ENCODE measurements around the gene KCNK10. TPM values are rescaled to one million over a fixed set of nuclear protein-coding genes. Genes with fewer than 3 reads are reported as not detected.

The KCNK10 gene
- total RNA-seq, 1 donor from 2014 or later, result not detected

Other genes with a start within 250 kb of the KCNK10 start
- gene SPATA7, start 62.4 kb upstream of the KCNK10 start, total RNA-seq, result 2.4 and 2.5 TPM in 2 replicates
- gene PTPN21, start 231.7 kb upstream of the KCNK10 start, total RNA-seq, result 0.07 and 0.31 TPM in 2 replicates
- gene ZC3H14, start 239.8 kb upstream of the KCNK10 start, total RNA-seq, result 61.0 and 65.5 TPM in 2 replicates

Data from activated T-helper 1 cell treated with anti-CD3 and anti-CD28 coated beads, Interleukin-12 subunit alpha, Interleukin-12 subunit beta, Interleukin-2, Interleukin-4 antibody, amounts not matched to agents 30 ng/mL and 10 ng/mL and 1 ng/mL, durations not matched to agents 14 hours and 24 hours and 36 hours (primary cell).